Osteoblast (primary cell): ENCODE results near the gene LTBP1. TPM values are rescaled to one million over a fixed set of nuclear protein-coding genes. Genes with fewer than 3 reads are reported as not detected.

Experiments used
- DNase-seq: peaks from one replicate; pipeline ENCODE4 v3.0.0; 2011; ENCODE audit warnings: low spot score, mixed read lengths; ENCODE audit not compliant: insufficient read length; ENCODE audit errors: missing footprints
- H2AFZ ChIP-seq: 2 replicates; pipeline ENCODE4 v1.6.0; 2011; ENCODE audit warnings: mild to moderate bottlenecking, low read length
- H3K27ac ChIP-seq: 2 replicates; pipeline ENCODE4 v1.5.1; 2011; ENCODE audit warnings: mild to moderate bottlenecking, low read depth, low read length, moderate library complexity
- H3K27me3 ChIP-seq: 2 replicates; pipeline ENCODE4 v1.6.0; 2012; ENCODE audit warnings: mild to moderate bottlenecking, control low read depth, inconsistent platforms, low read length, moderate library complexity; ENCODE audit not compliant: insufficient read depth
- H3K36me3 ChIP-seq: 2 replicates; pipeline ENCODE4 v1.5.1; 2011; ENCODE audit warnings: mild to moderate bottlenecking, low read length, control low read depth, moderate library complexity; ENCODE audit not compliant: insufficient read depth
- H3K4me1 ChIP-seq: 2 replicates; pipeline ENCODE4 v1.5.1; 2011; ENCODE audit warnings: mild to moderate bottlenecking, low read length, control low read depth, moderate library complexity; ENCODE audit not compliant: insufficient read depth
- H3K4me2 ChIP-seq: 2 replicates; pipeline ENCODE4 v1.6.0; 2011; ENCODE audit warnings: mild to moderate bottlenecking, low read length; ENCODE audit not compliant: insufficient read depth
- H3K4me3 ChIP-seq: fragments of 200-600 bp; sonication (generic); 3 replicates; pipeline ENCODE4 v1.5.1; 2012; ENCODE audit warnings: mild to moderate bottlenecking, low read length, inconsistent platforms; ENCODE audit not compliant: insufficient read depth
- H3K79me2 ChIP-seq: 2 replicates; pipeline ENCODE4 v1.6.0; 2012; ENCODE audit warnings: mild to moderate bottlenecking, low read length, control low read depth, inconsistent platforms; ENCODE audit not compliant: insufficient read depth
- H3K9me3 ChIP-seq: 2 replicates; pipeline ENCODE4 v1.5.1; 2011; ENCODE audit warnings: low read depth, low read length, control low read depth
- H4K20me1 ChIP-seq: 2 replicates; pipeline ENCODE4 v1.6.0; 2012; ENCODE audit warnings: mild to moderate bottlenecking, low read length, control low read depth; ENCODE audit not compliant: insufficient read depth
- total RNA-seq: library from RNA; depleted of rRNA; stranded (reverse); fragments of >200 nt; gene quantifications from 2 replicates; pipeline ENCODE4 v1.2.3, GENCODE V29; 2012
- TF ChIP-seq, protein P1 (sequence below): IDR thresholded peaks from 2 replicates; pipeline ENCODE4 v1.5.1; 2011; ENCODE audit warnings: mild to moderate bottlenecking, low read depth, low read length, moderate library complexity; ENCODE audit errors: extremely low read depth

The LTBP1 gene
- total RNA-seq, 1 donor, result 224 TPM

DNA sequence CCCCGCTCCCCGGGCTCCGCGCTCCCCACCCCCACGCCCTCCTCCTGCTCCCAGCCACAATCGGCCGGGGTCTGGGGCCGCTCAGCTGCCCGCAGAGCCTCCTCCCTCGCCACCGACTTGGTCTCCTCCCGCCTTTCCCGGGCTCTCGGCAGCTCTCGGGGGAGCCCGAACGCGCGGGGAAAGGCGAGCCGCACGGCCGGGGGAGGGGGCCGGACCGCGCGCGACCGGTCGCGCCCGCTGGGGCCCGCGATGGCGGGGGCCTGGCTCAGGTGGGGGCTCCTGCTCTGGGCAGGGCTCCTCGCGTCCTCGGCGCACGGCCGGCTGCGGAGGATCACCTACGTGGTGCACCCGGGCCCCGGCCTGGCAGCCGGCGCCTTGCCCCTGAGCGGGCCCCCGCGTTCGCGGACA lies 327 bp downstream of the LTBP1 start:
- DNase-seq, result no peak
- TF ChIP-seq, protein P1, sequence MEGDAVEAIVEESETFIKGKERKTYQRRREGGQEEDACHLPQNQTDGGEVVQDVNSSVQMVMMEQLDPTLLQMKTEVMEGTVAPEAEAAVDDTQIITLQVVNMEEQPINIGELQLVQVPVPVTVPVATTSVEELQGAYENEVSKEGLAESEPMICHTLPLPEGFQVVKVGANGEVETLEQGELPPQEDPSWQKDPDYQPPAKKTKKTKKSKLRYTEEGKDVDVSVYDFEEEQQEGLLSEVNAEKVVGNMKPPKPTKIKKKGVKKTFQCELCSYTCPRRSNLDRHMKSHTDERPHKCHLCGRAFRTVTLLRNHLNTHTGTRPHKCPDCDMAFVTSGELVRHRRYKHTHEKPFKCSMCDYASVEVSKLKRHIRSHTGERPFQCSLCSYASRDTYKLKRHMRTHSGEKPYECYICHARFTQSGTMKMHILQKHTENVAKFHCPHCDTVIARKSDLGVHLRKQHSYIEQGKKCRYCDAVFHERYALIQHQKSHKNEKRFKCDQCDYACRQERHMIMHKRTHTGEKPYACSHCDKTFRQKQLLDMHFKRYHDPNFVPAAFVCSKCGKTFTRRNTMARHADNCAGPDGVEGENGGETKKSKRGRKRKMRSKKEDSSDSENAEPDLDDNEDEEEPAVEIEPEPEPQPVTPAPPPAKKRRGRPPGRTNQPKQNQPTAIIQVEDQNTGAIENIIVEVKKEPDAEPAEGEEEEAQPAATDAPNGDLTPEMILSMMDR, result no peak
- Histone ChIP-seq H3K4me1 (no peaks in the 10 kb centered on the region), H3K27me3 (no peaks in the 10 kb centered on the region), H3K4me2 (peak overlapping the region; percentile 90), H3K9me3 (no peaks in the 10 kb centered on the region), H3K4me3 (peak overlapping the region; percentile 82), H3K36me3 (no peaks in the 10 kb centered on the region), H2AFZ (peak overlapping the region; percentile 51), H3K79me2 (no peaks in the 10 kb centered on the region), H3K27ac (no peak overlapping the region), H4K20me1 (no peaks in the 10 kb centered on the region)

DNA sequence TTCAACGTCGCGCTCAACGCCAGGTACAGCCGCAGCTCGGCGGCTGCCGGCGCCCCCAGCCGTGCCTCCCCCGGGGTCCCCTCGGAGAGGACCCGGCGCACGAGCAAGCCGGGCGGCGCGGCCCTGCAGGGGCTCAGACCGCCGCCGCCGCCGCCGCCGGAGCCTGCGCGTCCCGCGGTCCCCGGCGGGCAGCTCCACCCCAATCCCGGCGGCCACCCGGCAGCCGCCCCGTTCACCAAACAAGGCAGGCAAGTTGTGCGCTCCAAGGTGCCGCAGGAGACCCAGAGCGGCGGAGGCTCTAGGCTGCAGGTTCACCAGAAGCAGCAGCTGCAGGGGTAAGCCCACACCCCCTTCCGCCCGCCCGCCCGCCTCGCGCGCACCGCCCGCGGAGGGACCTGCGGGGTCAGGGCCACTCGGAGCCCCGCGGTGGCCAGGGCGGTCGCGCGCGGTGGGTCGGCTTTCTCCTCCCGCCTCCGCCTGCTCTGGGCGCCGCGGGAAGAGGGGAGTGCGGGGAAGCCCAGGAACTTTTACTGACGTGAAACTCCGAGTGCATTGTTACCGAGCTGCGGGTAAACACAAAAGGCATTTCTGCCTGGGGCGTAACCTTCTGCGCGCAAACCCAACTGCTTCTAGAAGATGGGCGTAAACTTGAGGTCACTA lies 861 bp downstream of the LTBP1 start:
- Histone ChIP-seq H3K27ac (no peak overlapping the region), H3K79me2 (no peaks in the 10 kb centered on the region), H3K4me3 (peak overlapping the region; percentile 82), H3K4me2 (peak overlapping the region; percentile 90), H3K27me3 (no peaks in the 10 kb centered on the region), H3K4me1 (no peaks in the 10 kb centered on the region), H2AFZ (peak overlapping the region; percentile 72), H3K9me3 (no peaks in the 10 kb centered on the region), H3K36me3 (no peaks in the 10 kb centered on the region), H4K20me1 (no peaks in the 10 kb centered on the region)
- peak; percentile 87 for DNase-seq
- TF ChIP-seq, protein P1, result no peak

DNA sequence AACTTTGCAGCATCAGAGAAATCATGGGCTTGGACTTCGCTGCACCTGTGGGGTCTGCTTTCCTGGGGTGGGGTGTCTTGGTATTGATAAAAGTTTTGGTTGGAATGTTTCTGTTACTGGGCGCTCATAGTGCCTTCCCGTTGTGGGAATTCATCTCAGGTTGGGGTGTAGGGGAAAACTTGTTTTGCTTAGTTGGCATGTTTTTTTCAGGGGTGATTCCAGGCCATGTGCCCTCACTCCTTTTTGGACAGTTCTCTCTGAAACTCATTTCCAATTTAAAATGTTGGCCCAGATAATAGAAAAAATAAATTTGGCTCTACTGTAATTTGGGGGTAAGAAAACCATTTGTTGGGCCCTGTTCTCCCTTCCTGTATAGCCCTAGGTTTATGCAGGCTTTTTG lies 1.5 kb downstream of the LTBP1 start:
- no peaks in the 10 kb centered on the region for H3K9me3 ChIP-seq
- H2AFZ ChIP-seq, result no peak overlapping the region
- H3K27me3 ChIP-seq, result no peaks in the 10 kb centered on the region
- H3K4me3 ChIP-seq, result peak overlapping the region; percentile 82
- H3K36me3 ChIP-seq, result no peaks in the 10 kb centered on the region
- H4K20me1 ChIP-seq, result no peaks in the 10 kb centered on the region
- TF ChIP-seq, protein P1, result no peak
- no peaks in the 10 kb centered on the region for H3K4me1 ChIP-seq
- H3K79me2 ChIP-seq, result no peaks in the 10 kb centered on the region
- peak overlapping the region; percentile 90 for H3K4me2 ChIP-seq
- H3K27ac ChIP-seq, result no peak overlapping the region
- no peak for DNase-seq

DNA sequence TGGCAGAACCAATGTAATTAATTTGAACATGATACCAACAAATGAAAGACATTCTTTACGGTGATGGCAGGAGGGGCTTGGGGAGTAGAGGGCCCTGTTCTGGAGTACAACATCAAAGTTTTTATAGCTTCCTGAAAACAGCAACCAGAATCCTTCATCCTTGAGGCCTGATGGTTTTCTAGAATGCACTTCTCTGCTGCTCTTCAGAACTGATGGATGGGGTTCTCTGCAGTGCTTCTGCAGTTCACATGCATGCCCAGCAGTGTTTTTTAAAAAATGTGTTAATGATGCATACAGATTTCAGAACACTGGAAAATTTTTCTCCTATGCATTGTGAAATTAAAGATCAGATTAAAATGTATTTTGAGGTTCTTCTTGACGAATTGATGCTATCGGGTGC lies 2.5 kb downstream of the LTBP1 start:
- no peaks in the 10 kb centered on the region for H3K4me1 ChIP-seq
- TF ChIP-seq, protein P1, result no peak
- H3K27ac ChIP-seq, result no peak overlapping the region
- H3K4me2 ChIP-seq, result no peak overlapping the region
- no peaks in the 10 kb centered on the region for H3K9me3 ChIP-seq
- H3K36me3 ChIP-seq, result no peaks in the 10 kb centered on the region
- DNase-seq, result peak; percentile 56
- H3K27me3 ChIP-seq, result no peaks in the 10 kb centered on the region
- no peak overlapping the region for H2AFZ ChIP-seq
- H4K20me1 ChIP-seq, result no peaks in the 10 kb centered on the region
- no peak overlapping the region for H3K4me3 ChIP-seq
- H3K79me2 ChIP-seq, result no peaks in the 10 kb centered on the region
